B cell (primary cell): ENCODE data around the gene ABCB7. TPM values are rescaled to one million over a fixed set of nuclear protein-coding genes. Genes with fewer than 3 reads are reported as not detected.
"Not testable (repeated sequence)": the region's sequence is repeated elsewhere in the genome, so short reads cannot be mapped to it uniquely, and the experiment has no call there.

Experiments
- ATAC-seq: fragments of 200-7000 bp; cut with Tn5 transposase; one replicate; pipeline ENCODE4 v1.10.0; 2021; ENCODE audit warnings: low read depth, mild to moderate bottlenecking, moderate number of reproducible peaks, moderate library complexity
- CTCF ChIA-PET: fragments of 350-600 bp; sonication (Branson Sonifier 250); formaldehyde crosslinking; loops from one replicate; lab custom pipeline; 2021; ENCODE audit warnings: antibody characterized with exemption, inconsistent platforms; lab: Charles Lee
- POLR2A ChIA-PET: fragments of 350-600 bp; sonication (Branson Sonifier 250); formaldehyde crosslinking; loops from one replicate; lab custom pipeline; 2021; ENCODE audit warnings: antibody characterized with exemption; lab: Charles Lee
- DNase-seq: peaks from one replicate; pipeline ENCODE4 v3.0.0; 2013
- H2AFZ ChIP-seq: 2 replicates; pipeline ENCODE4 v1.6.1; 2012; ENCODE audit warnings: mild to moderate bottlenecking, low read depth, low read length; ENCODE audit not compliant: insufficient read depth, poor library complexity, severe bottlenecking
- H3K27ac ChIP-seq, 2 donors: 1 replicate in 1 of 2; 2 replicates in 1 of 2; pipeline ENCODE4 v1.5.1; 2012 to 2013; ENCODE audit warnings: low read length in 2 of 2, mild to moderate bottlenecking in 2 of 2, moderate library complexity in 1 of 2
- H3K27me3 ChIP-seq, 4 experiments: fragments of 200-600 bp in 1 of 4; sonication (generic) in 1 of 4; replicated peaks in 1 of 4; 1 replicate in 2 of 4; 2 replicates in 2 of 4; pipeline versions ENCODE4 v1.6.1 to v1.7.0; 2013 to 2016; ENCODE audit warnings: low read length in 3 of 4, mild to moderate bottlenecking in 2 of 4, mixed read lengths in 1 of 4, moderate library complexity in 1 of 4; ENCODE audit not compliant: insufficient read depth in 4 of 4, control insufficient read depth in 3 of 4; ENCODE audit errors: control extremely low read depth in 1 of 4
- H3K36me3 ChIP-seq, 2 experiments: replicated peaks in 1 of 2; 1 replicate in 1 of 2; 2 replicates in 1 of 2; pipeline versions ENCODE4 v1.6.1 to v1.7.1; 2013; ENCODE audit warnings: low read length in 1 of 2; ENCODE audit not compliant: insufficient read depth in 2 of 2, control insufficient read depth in 1 of 2; ENCODE audit errors: control extremely low read depth in 1 of 2, extremely low read depth in 1 of 2
- H3K4me1 ChIP-seq, 2 donors: fragments of 200-600 bp in 1 of 2; sonication (generic) in 1 of 2; 1 replicate in 1 of 2; 2 replicates in 1 of 2; pipeline versions ENCODE4 v1.5.1 to v1.6.1; 2013 to 2017; ENCODE audit warnings: low read length in 2 of 2; ENCODE audit not compliant: control insufficient read depth in 2 of 2, insufficient read depth in 2 of 2
- H3K4me2 ChIP-seq: replicated peaks from 2 replicates; pipeline ENCODE3; 2012; ENCODE audit warnings: mild to moderate bottlenecking, low read depth, low read length; ENCODE audit not compliant: poor library complexity, severe bottlenecking
- H3K4me3 ChIP-seq, 5 experiments: fragments of 200-600 bp in 1 of 5; sonication (generic) in 1 of 5; 1 replicate in 3 of 5; 2 replicates in 2 of 5; pipeline versions ENCODE4 v1.5.1 to v1.7.0; 2011 to 2016; ENCODE audit warnings: low read length in 4 of 5, mild to moderate bottlenecking in 4 of 5, low read depth in 2 of 5, control low read depth in 1 of 5, moderate library complexity in 1 of 5; ENCODE audit not compliant: insufficient read depth in 1 of 5; ENCODE audit errors: control extremely low read depth in 1 of 5, extremely low read depth in 1 of 5
- H3K79me2 ChIP-seq: fragments of 200-600 bp; sonication (generic); one replicate; pipeline ENCODE4 v1.6.0; 2016; ENCODE audit warnings: low read length; ENCODE audit not compliant: control insufficient read depth, insufficient read depth
- H3K9ac ChIP-seq: fragments of 200-600 bp; sonication (generic); 2 replicates; pipeline ENCODE4 v1.6.1; 2017; ENCODE audit warnings: mild to moderate bottlenecking, low read length, moderate library complexity
- H3K9me3 ChIP-seq, 3 donors: one replicate each; pipeline versions ENCODE4 v1.6.1 to v1.7.1; 2013; ENCODE audit warnings: low read length in 2 of 3; ENCODE audit not compliant: control insufficient read depth in 2 of 3, insufficient read depth in 1 of 3; ENCODE audit errors: control extremely low read depth in 1 of 3
- H4K20me1 ChIP-seq: 2 replicates; pipeline ENCODE4 v1.6.0; 2012; ENCODE audit warnings: mild to moderate bottlenecking, low read length; ENCODE audit not compliant: insufficient read depth, control insufficient read depth, poor library complexity, severe bottlenecking
- H3K27ac Mint-ChIP-seq: one replicate; pipeline ENCODE4 v1.8.0; 2021; ENCODE audit warnings: mixed read lengths
- H3K27me3 Mint-ChIP-seq: one replicate; pipeline ENCODE4 v1.8.0; 2021; ENCODE audit warnings: mixed read lengths
- H3K4me1 Mint-ChIP-seq: one replicate; pipeline ENCODE4 v1.8.0; 2021; ENCODE audit warnings: mixed read lengths
- H3K4me3 Mint-ChIP-seq: one replicate; pipeline ENCODE4 v1.8.0; 2021; ENCODE audit warnings: mixed read lengths
- H3K9me3 Mint-ChIP-seq: one replicate; pipeline ENCODE4 v1.8.0; 2022; ENCODE audit warnings: mixed read lengths; ENCODE audit not compliant: insufficient read depth
- CTCF ChIP-seq: fragments of 200-600 bp; IDR thresholded peaks from one replicate; pipeline ENCODE4 v1.8.0; 2022; ENCODE audit warnings: antibody characterized with exemption, mild to moderate bottlenecking
- EZH2 ChIP-seq: IDR thresholded peaks from 2 replicates; pipeline ENCODE4 v1.6.1; 2012; ENCODE audit warnings: borderline replicate concordance, low read depth, mild to moderate bottlenecking, moderate library complexity, low read length; ENCODE audit not compliant: insufficient read depth, poor library complexity, severe bottlenecking
- WGBS: methylation state at CpG from one replicate; pipeline ENCODE4 v1.1.5; 2013; ENCODE audit warnings: missing lambda C conversion rate; ENCODE audit not compliant: insufficient coverage; 5-methylcytosine and 5-hydroxymethylcytosine counted together
- intact Hi-C: fragments of 100-400 bp; cut with micrococcal nuclease; formaldehyde crosslinking; loops from one replicate; pipeline ENCODE4 v1.10.0; 2022
- polyA plus RNA-seq: library from polyadenylated mRNA; depleted of rRNA; stranded (reverse); fragments of >200 nt; gene quantifications from 2 replicates; pipeline ENCODE4 v1.2.3, GENCODE V29; 2012
- total RNA-seq, 2 donors: library from RNA; stranded (reverse); fragments of 120-200 nt in 1 of 2; gene quantifications; 1 replicate in 1 of 2; 2 replicates in 1 of 2; pipeline versions ENCODE4 v1.2.3 to v1.2.4, GENCODE V29; 2013 to 2022

The ABCB7 gene
- total and polyA plus RNA-seq, 2 donors (not counting 1 experiment from before 2014, with no cell fraction given), result 17.8 to 34.7 TPM

DNA sequence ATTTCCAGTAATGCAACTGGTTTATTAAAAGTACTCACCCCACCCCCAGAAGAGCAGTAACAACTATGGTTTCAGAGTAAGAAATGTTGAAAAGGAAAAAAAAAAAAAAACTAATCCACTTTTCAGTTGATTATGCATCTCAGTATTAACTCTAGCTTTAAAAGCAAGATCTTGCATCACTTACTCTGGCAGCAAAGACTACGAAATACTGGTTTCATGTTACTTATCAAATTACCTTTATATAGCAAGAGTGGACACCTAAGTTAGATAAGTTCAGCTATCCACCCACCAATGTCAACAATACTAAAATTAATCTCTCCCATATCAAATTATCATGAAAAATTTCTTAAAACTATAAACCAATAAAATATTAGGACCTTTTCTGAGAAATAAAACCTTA, 105.0 kb downstream of the ABCB7 start:
- ATAC-seq (no peak), DNase-seq (no peak)
- no peaks in the 10 kb centered on the region for H3K4me1 Mint-ChIP-seq
- POLR2A ChIA-PET, result no interaction called here
- Histone ChIP-seq H2AFZ (no peak overlapping the region), H3K27me3 (no peaks in the 10 kb centered on the region), H3K9ac (no peak overlapping the region), H3K36me3 (no peaks in the 10 kb centered on the region), H4K20me1 (no peaks in the 10 kb centered on the region), H3K27ac (no peak overlapping the region), H3K4me1 (no peaks in the 10 kb centered on the region), H3K9me3 (no peaks in the 10 kb centered on the region), H3K4me2 (no peak overlapping the region), H3K4me3 (no peak overlapping the region), H3K79me2 (no peaks in the 10 kb centered on the region)
- no CpG with 5 or more reads among the region's 1 CpG for WGBS
- TF ChIP-seq EZH2 (no peak), CTCF (no peak)
- no peak overlapping the region for H3K4me3 Mint-ChIP-seq
- no peaks in the 10 kb centered on the region for H3K27me3 Mint-ChIP-seq
- no peak overlapping the region for H3K27ac Mint-ChIP-seq
- CTCF ChIA-PET, result no interaction called here
- H3K9me3 Mint-ChIP-seq, result peaks cover 3% of the 10 kb centered on the region
- intact Hi-C loops, result no loop called here

- no peak overlapping the region for H3K27ac Mint-ChIP-seq
- Histone ChIP-seq H3K4me1 (no peaks in the 10 kb centered on the region), H4K20me1 (no peaks in the 10 kb centered on the region), H3K9me3 (peaks cover 0 to 4% (median 0%) of the 10 kb centered on the region in 3 donors), H3K27me3 (no peaks in the 10 kb centered on the region), H3K4me2 (no peak overlapping the region), H3K79me2 (no peaks in the 10 kb centered on the region), H3K4me3 (no peak overlapping the region), H3K27ac (no peak overlapping the region), H3K36me3 (no peaks in the 10 kb centered on the region), H2AFZ (no peak overlapping the region), H3K9ac (no peak overlapping the region)
- no peak overlapping the region for H3K4me3 Mint-ChIP-seq
- no peaks in the 10 kb centered on the region for H3K4me1 Mint-ChIP-seq
- H3K27me3 Mint-ChIP-seq, result no peaks in the 10 kb centered on the region
- H3K9me3 Mint-ChIP-seq, result peaks cover 3% of the 10 kb centered on the region
- CTCF ChIA-PET, result no interaction called here
- POLR2A ChIA-PET, result no interaction called here
- intact Hi-C loops, result no loop called here
- ATAC-seq (no peak), DNase-seq (no peak)
- TF ChIP-seq EZH2 (no peak), CTCF (no peak)
Measured at GRCh38 chrX:75045369-75045768, 110.7 kb downstream of the ABCB7 start.

- H3K4me3 ChIP-seq, H3K9me3 Mint-ChIP-seq: not testable (repeated sequence)
- no CpG with 5 or more reads among the region's 4 CpGs for WGBS
Measured at GRCh38 chrX:75044142-75044541, 111.9 kb downstream of the ABCB7 start.

More at GRCh38 chrX:75044142-75044541, 111.9 kb downstream of the ABCB7 start:
- H4K20me1 ChIP-seq, H3K4me3 Mint-ChIP-seq, H3K9ac ChIP-seq, H3K9me3 ChIP-seq, H3K36me3 ChIP-seq, H3K27ac Mint-ChIP-seq, ATAC-seq, intact Hi-C loops, H3K79me2 ChIP-seq, CTCF ChIA-PET, H3K27ac ChIP-seq, H3K27me3 ChIP-seq, H2AFZ ChIP-seq, DNase-seq, POLR2A ChIA-PET, H3K4me2 ChIP-seq, H3K4me1 Mint-ChIP-seq, H3K4me1 ChIP-seq, H3K27me3 Mint-ChIP-seq: not testable (repeated sequence)
